Activated naive CD4-positive, alpha-beta T cell treated with anti-CD3 and anti-CD28 coated beads for 36 hours (primary cell): ENCODE data around the gene NIPAL1. TPM values are rescaled to one million over a fixed set of nuclear protein-coding genes. Genes with fewer than 3 reads are reported as not detected.

Experiments used
- CTCF ChIA-PET: fragments of 350-600 bp; sonication (Branson Sonifier 250); formaldehyde crosslinking; loops from one replicate; lab custom pipeline; 2021; ENCODE audit warnings: antibody characterized with exemption; lab: Charles Lee
- DNase-seq: peaks from one replicate; pipeline ENCODE4 v3.0.0-alpha.2; 2020
- H3K27ac Mint-ChIP-seq: one replicate; pipeline ENCODE4 v1.8.0; 2021; ENCODE audit warnings: mild to moderate bottlenecking, mixed read lengths
- H3K27me3 Mint-ChIP-seq: one replicate; pipeline ENCODE4 v1.8.0; 2021; ENCODE audit warnings: low read depth, mixed read lengths
- H3K36me3 Mint-ChIP-seq: one replicate; pipeline ENCODE4 v1.8.0; 2021; ENCODE audit warnings: low read depth, mixed read lengths
- H3K4me1 Mint-ChIP-seq: one replicate; pipeline ENCODE4 v1.8.0; 2021; ENCODE audit warnings: low read depth, mixed read lengths
- H3K4me3 Mint-ChIP-seq: one replicate; pipeline ENCODE4 v1.8.0; 2021; ENCODE audit warnings: mild to moderate bottlenecking, moderate library complexity, mixed read lengths
- H3K9me3 Mint-ChIP-seq: one replicate; pipeline ENCODE4 v1.8.0; 2021; ENCODE audit warnings: mixed read lengths
- intact Hi-C: fragments of 100-400 bp; cut with micrococcal nuclease; formaldehyde crosslinking; loops from one replicate; pipeline ENCODE4 v1.15.1; 2023
- total RNA-seq, 2 experiments: library from RNA; stranded (reverse); gene quantifications; one replicate each; pipeline ENCODE4 v1.2.3, GENCODE V29; 2021

The NIPAL1 gene
- total RNA-seq, 2 experiments from 2014 or later, result 1.0 to 2.0 TPM

DNA sequence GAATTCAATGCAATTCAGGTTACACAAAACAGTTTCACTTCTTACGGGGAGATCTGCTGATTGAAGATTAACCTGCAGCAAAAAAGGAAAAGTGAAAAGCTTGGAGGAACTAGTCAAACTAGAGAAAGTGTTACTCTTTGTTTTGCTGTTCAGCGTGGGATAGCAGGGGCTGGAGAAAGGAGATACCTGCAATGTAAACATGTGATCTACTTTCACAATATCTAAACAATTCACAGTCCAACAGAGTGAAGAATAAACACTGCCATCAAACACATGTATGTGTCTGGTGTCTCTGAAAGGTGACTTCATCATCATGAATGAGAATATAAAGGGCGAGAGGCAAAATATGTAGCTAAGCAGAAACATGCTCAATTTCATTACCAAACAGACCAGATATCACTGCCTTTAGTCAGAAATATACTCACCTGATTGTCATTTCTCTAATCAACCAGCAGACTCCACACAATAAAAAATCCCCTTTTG, 26.4 kb downstream of the NIPAL1 start:
- no peak for DNase-seq
- Mint-ChIP-seq H3K27ac (no peak overlapping the region), H3K36me3 (peaks cover 1% of the 10 kb centered on the region), H3K27me3 (no peaks in the 10 kb centered on the region), H3K4me1 (peaks cover 79% of the 10 kb centered on the region), H3K4me3 (no peak overlapping the region), H3K9me3 (no peaks in the 10 kb centered on the region)
- CTCF ChIA-PET, result interaction anchor here (0.6 to 2.6 kb wide), 5 partner anchors 10 to 73 kb away, joined by 3 to 17 read pairs (median 4); no protein-coding TSS in a partner anchor
- intact Hi-C loops, result loop anchor here (10.0 kb wide), 1 partner anchor 862 kb away; the partner anchor contains the start of gene OCIAD2

DNA sequence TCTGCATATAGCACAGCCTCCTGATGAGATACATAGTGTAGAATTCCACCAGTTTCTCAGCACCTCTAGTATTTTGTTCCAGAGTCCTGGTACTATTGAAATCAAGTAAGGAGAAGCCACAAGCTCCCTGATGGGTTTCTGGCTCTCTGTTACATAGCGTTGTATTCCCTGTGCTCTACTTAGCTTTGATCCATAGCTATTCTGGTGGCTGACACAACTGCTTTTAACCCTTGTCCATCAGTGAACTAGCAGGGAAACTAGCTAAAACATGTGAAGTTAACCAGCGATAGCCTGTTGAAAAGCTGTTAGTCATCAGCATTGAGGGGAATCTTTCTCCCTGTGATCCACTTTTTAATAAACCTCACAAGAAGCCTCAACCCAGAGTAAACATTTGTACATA, 26.9 kb downstream of the NIPAL1 start:
- Mint-ChIP-seq H3K36me3 (peaks cover 1% of the 10 kb centered on the region), H3K4me3 (no peak overlapping the region), H3K4me1 (peaks cover 78% of the 10 kb centered on the region), H3K27ac (no peak overlapping the region), H3K9me3 (no peaks in the 10 kb centered on the region), H3K27me3 (no peaks in the 10 kb centered on the region)
- DNase-seq, result no peak
- CTCF ChIA-PET, result interaction anchor here (0.6 to 2.6 kb wide), 4 partner anchors 10 to 44 kb away, joined by 3 to 17 read pairs (median 4); no protein-coding TSS in a partner anchor
- intact Hi-C loops, result loop anchor here (10.0 kb wide), 1 partner anchor 861 kb away; the partner anchor contains the start of gene OCIAD2

DNA sequence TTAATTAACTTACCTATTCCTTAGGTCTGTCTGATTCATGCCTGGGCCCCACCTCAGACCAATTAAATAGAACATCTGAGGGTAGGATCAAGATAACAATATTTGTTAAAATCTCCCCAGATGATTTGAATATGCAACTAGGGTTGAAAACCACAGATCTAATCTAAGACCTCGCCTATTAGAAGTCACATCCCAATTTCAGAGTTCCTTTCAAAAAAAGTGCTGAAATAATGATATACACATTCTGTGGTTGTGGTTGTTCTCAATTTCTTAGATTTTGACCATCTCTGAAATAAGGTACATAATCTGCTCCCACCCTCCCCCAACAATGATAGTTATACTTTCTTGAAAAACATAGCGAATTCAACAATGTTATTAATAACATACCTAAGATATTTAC, 27.7 kb downstream of the NIPAL1 start:
- Mint-ChIP-seq H3K9me3 (no peaks in the 10 kb centered on the region), H3K27me3 (no peaks in the 10 kb centered on the region), H3K36me3 (no peaks in the 10 kb centered on the region), H3K4me3 (no peak overlapping the region), H3K4me1 (peaks cover 78% of the 10 kb centered on the region), H3K27ac (no peak overlapping the region)
- no peak for DNase-seq
- intact Hi-C loops, result loop anchor here (2.0 to 10.0 kb wide), 2 partner anchors 17 to 861 kb away; partner anchors contain the start of gene OCIAD2
- CTCF ChIA-PET, result interaction anchor here (0.6 to 7.9 kb wide), 4 partner anchors 12 to 115 kb away, joined by 3 to 105 read pairs (median 10); no protein-coding TSS in a partner anchor

- Mint-ChIP-seq H3K4me3 (no peak overlapping the region), H3K4me1 (peaks cover 72% of the 10 kb centered on the region)
These were observed 29.5 kb downstream of the NIPAL1 start for GRCh38 chr4:48046059-48046458.

GRCh38 chr4:48047421-48047844, 30.9 kb downstream of the NIPAL1 start:
- H3K4me3 Mint-ChIP-seq, result peak overlapping the region; percentile 1
- no peaks in the 10 kb centered on the region for H3K9me3 Mint-ChIP-seq
- H3K27me3 Mint-ChIP-seq, result no peaks in the 10 kb centered on the region
- H3K27ac Mint-ChIP-seq, result no peak overlapping the region
- intact Hi-C loops, result loop anchor here (1.0 to 10.0 kb wide), 8 partner anchors 11 to 857 kb away; partner anchors contain the start of genes CNGA1, CORIN, NIPAL1 and OCIAD2
- no peaks in the 10 kb centered on the region for H3K36me3 Mint-ChIP-seq
- CTCF ChIA-PET, result interaction anchor here (0.6 to 7.9 kb wide), 13 partner anchors 14 to 80 kb away, joined by 3 to 105 read pairs (median 5); no protein-coding TSS in a partner anchor
- DNase-seq, result peak; percentile 91
- peaks cover 58% of the 10 kb centered on the region for H3K4me1 Mint-ChIP-seq

More at GRCh38 chr4:48046059-48046458, 29.5 kb downstream of the NIPAL1 start:
- no peaks in the 10 kb centered on the region for H3K36me3 Mint-ChIP-seq
- H3K27me3 Mint-ChIP-seq, result no peaks in the 10 kb centered on the region
- H3K9me3 Mint-ChIP-seq, result no peaks in the 10 kb centered on the region
- DNase-seq, result no peak
- intact Hi-C loops, result loop anchor here (5.0 to 10.0 kb wide), 2 partner anchors 209 to 859 kb away; partner anchors contain the start of genes CORIN and OCIAD2
- CTCF ChIA-PET, result interaction anchor here (1.0 to 7.9 kb wide), 6 partner anchors 14 to 50 kb away, joined by 3 to 105 read pairs (median 12); no protein-coding TSS in a partner anchor
- H3K27ac Mint-ChIP-seq, result no peak overlapping the region

GRCh38 chr4:48047896-48048295, 31.3 kb downstream of the NIPAL1 start:
- H3K27ac Mint-ChIP-seq, result no peak overlapping the region
- H3K9me3 Mint-ChIP-seq, result no peaks in the 10 kb centered on the region
- H3K4me1 Mint-ChIP-seq, result peaks cover 54% of the 10 kb centered on the region
- CTCF ChIA-PET, result interaction anchor here (0.8 to 7.9 kb wide), 9 partner anchors 12 to 80 kb away, joined by 3 to 105 read pairs (median 7); no protein-coding TSS in a partner anchor
- no peaks in the 10 kb centered on the region for H3K36me3 Mint-ChIP-seq
- no peak for DNase-seq
- H3K4me3 Mint-ChIP-seq, result no peak overlapping the region
- H3K27me3 Mint-ChIP-seq, result no peaks in the 10 kb centered on the region
- intact Hi-C loops, result loop anchor here (1.0 to 10.0 kb wide), 8 partner anchors 12 to 857 kb away; partner anchors contain the start of genes CNGA1, CORIN, NIPAL1 and OCIAD2

DNA sequence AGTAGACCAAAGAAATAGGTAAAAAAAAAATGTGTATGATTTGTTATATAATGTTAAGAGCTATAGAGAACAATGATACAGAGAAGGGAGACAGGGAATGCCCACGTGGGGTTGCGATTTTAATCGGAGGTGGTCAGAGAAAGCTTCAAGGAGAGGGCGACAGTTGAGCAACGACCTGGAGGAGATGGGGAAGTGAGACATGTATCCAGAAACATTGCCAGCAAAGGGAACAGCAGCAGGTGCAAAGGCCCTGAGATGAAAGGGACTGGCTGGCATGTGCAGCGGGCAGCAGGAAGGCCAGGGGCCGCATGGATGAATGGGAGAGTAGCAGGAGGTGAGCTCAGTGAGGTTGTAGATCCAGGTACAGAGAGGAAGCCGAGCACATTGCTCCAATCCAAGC, 32.9 kb downstream of the NIPAL1 start:
- H3K36me3 Mint-ChIP-seq, result no peaks in the 10 kb centered on the region
- H3K4me1 Mint-ChIP-seq, result peaks cover 39% of the 10 kb centered on the region
- intact Hi-C loops, result loop anchor here (5.0 to 10.0 kb wide), 2 partner anchors 212 to 855 kb away; partner anchors contain the start of genes CORIN and OCIAD2
- no peak overlapping the region for H3K27ac Mint-ChIP-seq
- H3K27me3 Mint-ChIP-seq, result no peaks in the 10 kb centered on the region
- no peak for DNase-seq
- H3K4me3 Mint-ChIP-seq, result no peak overlapping the region
- no peaks in the 10 kb centered on the region for H3K9me3 Mint-ChIP-seq
- CTCF ChIA-PET, result interaction anchor here (0.6 to 7.9 kb wide), 8 partner anchors 8 to 60 kb away, joined by 3 to 105 read pairs (median 6); no protein-coding TSS in a partner anchor

DNA sequence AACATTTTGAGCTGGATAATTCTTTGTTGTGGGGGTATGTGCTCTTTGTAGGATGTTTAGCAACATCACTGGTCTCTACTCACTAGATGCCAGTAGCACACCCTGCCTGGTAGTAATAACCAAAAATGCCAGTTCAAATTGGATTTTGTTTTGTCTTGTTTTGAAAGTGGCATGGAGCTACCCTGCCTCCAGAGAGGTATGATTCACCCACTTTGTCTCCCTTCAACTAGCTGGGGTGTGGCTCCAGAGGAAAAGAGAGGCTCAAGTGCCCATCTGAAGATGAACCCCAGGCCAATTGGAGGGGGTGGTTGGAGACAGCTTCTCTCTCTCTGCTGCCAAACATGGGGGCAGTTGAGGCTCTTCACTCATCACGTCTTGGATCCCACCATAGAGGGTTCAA, 34.5 kb downstream of the NIPAL1 start:
- intact Hi-C loops, result no loop called here
- CTCF ChIA-PET, result interaction anchor here (0.5 to 7.9 kb wide), 7 partner anchors 14 to 894 kb away, joined by 3 to 105 read pairs (median 4); no protein-coding TSS in a partner anchor
- DNase-seq, result no peak
- Mint-ChIP-seq H3K27ac (no peak overlapping the region), H3K27me3 (no peaks in the 10 kb centered on the region), H3K4me1 (peaks cover 25% of the 10 kb centered on the region), H3K9me3 (no peaks in the 10 kb centered on the region), H3K36me3 (no peaks in the 10 kb centered on the region), H3K4me3 (no peak overlapping the region)

DNA sequence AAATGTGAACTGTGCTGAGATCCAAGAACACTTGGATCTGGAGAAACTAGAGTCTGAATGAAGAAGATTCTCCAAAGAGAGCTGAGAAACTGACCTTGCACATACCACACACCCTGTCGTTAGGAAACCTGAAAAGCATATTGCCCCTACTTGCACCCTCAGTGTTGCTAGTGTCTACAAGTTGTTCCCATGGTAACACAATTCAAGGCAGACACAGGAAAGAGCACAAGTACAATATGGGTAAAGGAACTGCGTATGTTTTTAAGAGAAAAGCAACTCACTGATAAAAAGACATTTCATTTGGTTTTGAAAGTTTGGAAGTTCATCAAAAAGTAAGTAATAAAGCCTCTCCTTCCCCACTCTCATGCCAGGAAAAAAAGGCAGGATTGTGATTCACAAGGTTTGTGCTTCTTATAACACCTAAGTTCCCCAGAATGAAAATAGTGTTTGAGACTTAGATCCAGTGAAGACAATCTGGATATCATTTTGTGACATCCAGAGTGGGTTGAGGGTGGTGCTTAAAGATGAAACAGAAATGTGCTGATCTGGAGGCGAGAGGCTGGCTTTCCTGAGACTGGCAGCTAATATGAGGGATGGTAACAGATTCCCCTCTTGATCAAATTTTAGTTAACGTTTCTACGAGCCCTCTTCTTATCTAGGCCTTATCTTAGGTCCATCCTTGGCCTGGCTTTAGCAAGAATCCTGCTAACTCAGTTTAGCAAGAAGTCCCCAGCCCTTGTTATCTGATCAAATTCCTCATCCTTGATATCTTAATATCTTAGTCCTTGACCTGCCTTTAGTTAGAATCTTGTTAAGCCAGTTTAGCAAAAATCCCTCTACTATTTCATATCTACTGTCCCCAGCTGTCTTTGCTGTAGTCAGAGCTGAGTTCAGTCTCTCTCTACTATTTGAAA, 42.3 kb downstream of the NIPAL1 start:
- Mint-ChIP-seq H3K4me3 (no peak overlapping the region), H3K27me3 (no peaks in the 10 kb centered on the region), H3K4me1 (no peaks in the 10 kb centered on the region), H3K36me3 (peaks cover 18% of the 10 kb centered on the region), H3K9me3 (peaks cover 19% of the 10 kb centered on the region), H3K27ac (no peak overlapping the region)
- CTCF ChIA-PET, result interaction anchor here (1.0 to 1.5 kb wide), 2 partner anchors 11 to 54 kb away, joined by 4 to 5 read pairs; no protein-coding TSS in a partner anchor
- DNase-seq, result no peak
- intact Hi-C loops, result no loop called here

DNA sequence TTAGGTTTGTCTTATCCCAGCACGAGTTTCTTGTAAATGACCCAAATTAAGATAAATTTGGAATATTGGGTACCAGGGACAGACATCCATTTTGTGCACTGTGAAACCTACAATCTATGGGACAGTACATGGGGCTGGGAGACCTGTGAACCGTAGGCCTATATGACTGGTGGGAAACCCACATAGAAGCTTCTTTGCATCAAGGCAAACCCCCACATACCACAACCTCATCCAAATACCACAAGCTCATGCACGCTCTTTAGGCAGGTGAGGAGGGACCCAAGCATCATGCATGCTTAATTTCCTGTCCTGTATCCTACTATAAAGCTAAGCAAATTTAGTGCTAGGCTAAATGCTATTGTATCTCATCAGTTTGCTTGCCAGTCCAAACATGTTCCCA, 47.8 kb downstream of the NIPAL1 start:
- CTCF ChIA-PET, result interaction anchor here (0.6 to 8.4 kb wide), 9 partner anchors 14 to 237 kb away, joined by 3 to 74 read pairs (median 13); no protein-coding TSS in a partner anchor
- H3K27ac Mint-ChIP-seq, result no peak overlapping the region
- peaks cover 32% of the 10 kb centered on the region for H3K36me3 Mint-ChIP-seq
- H3K9me3 Mint-ChIP-seq, result peaks cover 19% of the 10 kb centered on the region
- intact Hi-C loops, result no loop called here
- no peaks in the 10 kb centered on the region for H3K27me3 Mint-ChIP-seq
- no peak for DNase-seq
- no peak overlapping the region for H3K4me3 Mint-ChIP-seq
- peaks cover 34% of the 10 kb centered on the region for H3K4me1 Mint-ChIP-seq

DNA sequence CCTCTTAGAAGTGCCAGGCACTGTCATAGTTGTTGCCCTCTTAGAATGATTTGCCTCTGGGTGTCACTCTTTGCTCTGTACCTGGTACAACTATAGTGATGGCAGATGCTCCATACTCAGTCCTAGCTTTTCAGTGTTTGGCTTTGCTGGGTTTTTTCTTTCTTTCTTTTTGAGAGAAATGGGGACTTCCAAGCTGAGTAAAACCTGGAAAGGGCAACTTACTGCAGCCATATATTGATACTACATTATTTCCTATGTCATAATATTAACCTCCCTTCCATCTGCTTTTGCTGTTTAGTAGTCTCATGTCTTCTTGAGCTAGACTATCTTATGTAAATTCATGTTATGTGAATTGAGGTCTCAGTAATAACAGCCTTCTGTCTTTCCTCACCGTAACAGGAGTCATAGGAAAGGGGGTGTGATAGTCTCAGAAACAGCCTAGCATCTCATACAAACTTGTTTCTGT, 49.0 kb downstream of the NIPAL1 start:
- Mint-ChIP-seq H3K27me3 (no peaks in the 10 kb centered on the region), H3K4me3 (no peak overlapping the region), H3K4me1 (peaks cover 36% of the 10 kb centered on the region), H3K27ac (peak overlapping the region; percentile 44), H3K36me3 (peaks cover 34% of the 10 kb centered on the region), H3K9me3 (peaks cover 14% of the 10 kb centered on the region)
- DNase-seq, result peak; percentile 48
- CTCF ChIA-PET, result interaction anchor here (0.5 to 8.4 kb wide), 18 partner anchors 16 to 430 kb away, joined by 3 to 74 read pairs (median 4); partner anchors contain the start of gene CNGA1
- intact Hi-C loops, result loop anchor here (1.0 to 5.0 kb wide), 12 partner anchors 18 to 206 kb away; partner anchors contain the start of genes CNGA1 and NIPAL1
